ENCODE measurements around the gene PLCH1. TPM values are rescaled to one million over a fixed set of nuclear protein-coding genes. Genes with fewer than 3 reads are reported as not detected.

PLCH1 gene
- total and polyA plus RNA-seq, 2 of the 13 experiments (the other 11 are each of a cell fraction or from before 2014, with no cell fraction given) = 2.0 to 3.0 TPM

DNA sequence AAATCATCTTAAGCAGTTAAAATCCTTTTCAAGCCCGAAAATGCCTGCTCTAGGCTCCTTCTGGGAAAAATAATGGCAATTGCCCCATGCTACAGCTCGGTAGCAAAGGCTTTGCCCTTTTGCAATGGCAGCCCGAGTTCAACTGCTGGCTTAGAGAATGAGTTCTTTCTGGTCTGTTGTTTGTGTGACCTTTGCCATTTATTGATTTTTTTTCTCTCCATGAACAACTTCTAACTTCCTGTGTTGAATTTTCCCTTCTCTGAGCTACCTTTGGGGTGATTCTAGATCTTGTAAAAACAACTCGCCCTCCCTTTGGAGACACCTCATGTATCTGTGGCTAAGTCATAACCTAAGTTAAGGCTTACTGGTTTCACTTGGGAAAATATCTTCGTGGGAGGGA is 139.3 kb downstream of the PLCH1 start (continued):
- no peak for TF ChIP-seq ZSCAN12 (CRISPR knock-in tag; IDR thresholded peaks at IDR 0.05)
- no peak for TF ChIP-seq MXI1 (IDR thresholded peaks at IDR 0.05; ENCODE audit: borderline replicate concordance, low read depth, low read length)
- TF ChIP-seq MED8 (CRISPR knock-in tag; IDR thresholded peaks at IDR 0.05; ENCODE audit: insufficient replicate concordance) = no peak
- peak; percentile 78 for TF ChIP-seq IKZF5 (CRISPR knock-in tag; IDR thresholded peaks at IDR 0.05)
- TF ChIP-seq ZNF501 (CRISPR knock-in tag; IDR thresholded peaks at IDR 0.05) = no peak
- TF ChIP-seq, protein P1, sequence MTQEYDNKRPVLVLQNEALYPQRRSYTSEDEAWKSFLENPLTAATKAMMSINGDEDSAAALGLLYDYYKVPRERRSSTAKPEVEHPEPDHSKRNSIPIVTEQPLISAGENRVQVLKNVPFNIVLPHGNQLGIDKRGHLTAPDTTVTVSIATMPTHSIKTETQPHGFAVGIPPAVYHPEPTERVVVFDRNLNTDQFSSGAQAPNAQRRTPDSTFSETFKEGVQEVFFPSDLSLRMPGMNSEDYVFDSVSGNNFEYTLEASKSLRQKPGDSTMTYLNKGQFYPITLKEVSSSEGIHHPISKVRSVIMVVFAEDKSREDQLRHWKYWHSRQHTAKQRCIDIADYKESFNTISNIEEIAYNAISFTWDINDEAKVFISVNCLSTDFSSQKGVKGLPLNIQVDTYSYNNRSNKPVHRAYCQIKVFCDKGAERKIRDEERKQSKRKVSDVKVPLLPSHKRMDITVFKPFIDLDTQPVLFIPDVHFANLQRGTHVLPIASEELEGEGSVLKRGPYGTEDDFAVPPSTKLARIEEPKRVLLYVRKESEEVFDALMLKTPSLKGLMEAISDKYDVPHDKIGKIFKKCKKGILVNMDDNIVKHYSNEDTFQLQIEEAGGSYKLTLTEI (CRISPR knock-in tag; conservative IDR thresholded peaks at IDR 0.05) = no peak
- no peak for TF ChIP-seq NCOA1 (CRISPR knock-in tag; IDR thresholded peaks at IDR 0.05)
- TF ChIP-seq MAFK (conservative IDR thresholded peaks at IDR 0.05 in 1 of 2, IDR thresholded peaks at IDR 0.05 in 1 of 2; ENCODE audit: low read length in 2 of 2) = no peak
- TF ChIP-seq KLF9 (CRISPR knock-in tag; IDR thresholded peaks at IDR 0.05; ENCODE audit: low read depth) = no peak
- peak; percentile 65; the same call in 1 of the 2 replicates for TF ChIP-seq FOSL2 (CRISPR knock-in tag; IDR thresholded peaks at IDR 0.05)
- no peak for TF ChIP-seq ZNF564 (CRISPR knock-in tag; IDR thresholded peaks at IDR 0.05)
- TF ChIP-seq MNT (IDR thresholded peaks at IDR 0.05) = no peak
- TF ChIP-seq MYNN (CRISPR knock-in tag; IDR thresholded peaks at IDR 0.05; ENCODE audit: low read depth) = no peak
- TF ChIP-seq, protein P2, sequence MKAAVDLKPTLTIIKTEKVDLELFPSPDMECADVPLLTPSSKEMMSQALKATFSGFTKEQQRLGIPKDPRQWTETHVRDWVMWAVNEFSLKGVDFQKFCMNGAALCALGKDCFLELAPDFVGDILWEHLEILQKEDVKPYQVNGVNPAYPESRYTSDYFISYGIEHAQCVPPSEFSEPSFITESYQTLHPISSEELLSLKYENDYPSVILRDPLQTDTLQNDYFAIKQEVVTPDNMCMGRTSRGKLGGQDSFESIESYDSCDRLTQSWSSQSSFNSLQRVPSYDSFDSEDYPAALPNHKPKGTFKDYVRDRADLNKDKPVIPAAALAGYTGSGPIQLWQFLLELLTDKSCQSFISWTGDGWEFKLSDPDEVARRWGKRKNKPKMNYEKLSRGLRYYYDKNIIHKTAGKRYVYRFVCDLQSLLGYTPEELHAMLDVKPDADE (CRISPR knock-in tag; IDR thresholded peaks at IDR 0.05) = no peak
- TF ChIP-seq ZKSCAN1 (IDR thresholded peaks at IDR 0.05; ENCODE audit: low read length) = no peak
- TF ChIP-seq, protein P3, sequence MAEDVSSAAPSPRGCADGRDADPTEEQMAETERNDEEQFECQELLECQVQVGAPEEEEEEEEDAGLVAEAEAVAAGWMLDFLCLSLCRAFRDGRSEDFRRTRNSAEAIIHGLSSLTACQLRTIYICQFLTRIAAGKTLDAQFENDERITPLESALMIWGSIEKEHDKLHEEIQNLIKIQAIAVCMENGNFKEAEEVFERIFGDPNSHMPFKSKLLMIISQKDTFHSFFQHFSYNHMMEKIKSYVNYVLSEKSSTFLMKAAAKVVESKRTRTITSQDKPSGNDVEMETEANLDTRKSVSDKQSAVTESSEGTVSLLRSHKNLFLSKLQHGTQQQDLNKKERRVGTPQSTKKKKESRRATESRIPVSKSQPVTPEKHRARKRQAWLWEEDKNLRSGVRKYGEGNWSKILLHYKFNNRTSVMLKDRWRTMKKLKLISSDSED (CRISPR knock-in tag; IDR thresholded peaks at IDR 0.05) = no peak
- TF ChIP-seq, protein P4, sequence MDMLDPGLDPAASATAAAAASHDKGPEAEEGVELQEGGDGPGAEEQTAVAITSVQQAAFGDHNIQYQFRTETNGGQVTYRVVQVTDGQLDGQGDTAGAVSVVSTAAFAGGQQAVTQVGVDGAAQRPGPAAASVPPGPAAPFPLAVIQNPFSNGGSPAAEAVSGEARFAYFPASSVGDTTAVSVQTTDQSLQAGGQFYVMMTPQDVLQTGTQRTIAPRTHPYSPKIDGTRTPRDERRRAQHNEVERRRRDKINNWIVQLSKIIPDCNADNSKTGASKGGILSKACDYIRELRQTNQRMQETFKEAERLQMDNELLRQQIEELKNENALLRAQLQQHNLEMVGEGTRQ (IDR thresholded peaks at IDR 0.05; ENCODE audit: low read depth, low read length) = no peak
- TF ChIP-seq, protein P4 (CRISPR knock-in tag; IDR thresholded peaks at IDR 0.05; ENCODE audit: borderline replicate concordance) = no peak
- TF ChIP-seq TAF15 (IDR thresholded peaks at IDR 0.05; ENCODE audit: low read depth, low read length, poor library complexity, severe bottlenecking) = no peak
- TF ChIP-seq MBNL3 (CRISPR knock-in tag; conservative IDR thresholded peaks at IDR 0.05) = no peak
- TF ChIP-seq ZNF674 (CRISPR knock-in tag; IDR thresholded peaks at IDR 0.05; ENCODE audit: low read depth) = no peak

Measured in HepG2 (cell line).